Mesenchymal stem cell (in vitro differentiated cells and primary cell): Measurements from ENCODE around the gene GPR141.

ENCODE experiments used
- DNase-seq: peaks from one replicate; pipeline ENCODE4 v3.0.0-alpha.2; 2013
- H2AFZ ChIP-seq: one replicate; pipeline ENCODE4 v1.6.1; 2013; ENCODE audit warnings: low read depth, mild to moderate bottlenecking, control low read depth, inconsistent platforms, low read length, moderate library complexity
- H2AK5ac ChIP-seq: 2 replicates; pipeline ENCODE4 v1.6.1; 2013; ENCODE audit warnings: low read length, moderate library complexity, mild to moderate bottlenecking, inconsistent platforms; ENCODE audit not compliant: severe bottlenecking
- H2BK120ac ChIP-seq: one replicate; pipeline ENCODE4 v1.6.1; 2013; ENCODE audit warnings: low read depth, mild to moderate bottlenecking, inconsistent platforms, low read length, moderate library complexity
- H2BK12ac ChIP-seq, 2 experiments: one replicate each; pipeline ENCODE4 v1.6.1; 2013; ENCODE audit warnings: inconsistent platforms in 2 of 2, low read length in 2 of 2, mild to moderate bottlenecking in 2 of 2, moderate library complexity in 2 of 2, control low read depth in 1 of 2
- H2BK15ac ChIP-seq: one replicate; pipeline ENCODE4 v1.6.1; 2013; ENCODE audit warnings: mild to moderate bottlenecking, low read depth, inconsistent platforms; ENCODE audit not compliant: poor library complexity, severe bottlenecking
- H2BK5ac ChIP-seq: 2 replicates; pipeline ENCODE4 v1.6.1; 2013; ENCODE audit warnings: low read depth, mild to moderate bottlenecking, low read length, control low read depth, inconsistent platforms; ENCODE audit not compliant: poor library complexity, severe bottlenecking
- H3K14ac ChIP-seq, 2 experiments: one replicate each; pipeline ENCODE4 v1.6.1; 2013; ENCODE audit warnings: inconsistent platforms in 2 of 2, low read length in 2 of 2, control low read depth in 1 of 2, mild to moderate bottlenecking in 1 of 2, moderate library complexity in 1 of 2
- H3K18ac ChIP-seq, 2 experiments: one replicate each; pipeline ENCODE4 v1.6.1; 2013; ENCODE audit warnings: inconsistent platforms in 2 of 2, low read length in 2 of 2, control low read depth in 1 of 2, low read depth in 1 of 2, mild to moderate bottlenecking in 1 of 2
- H3K23ac ChIP-seq, 2 experiments: one replicate each; pipeline ENCODE4 v1.6.1; 2013; ENCODE audit warnings: inconsistent platforms in 2 of 2, low read length in 2 of 2, mild to moderate bottlenecking in 2 of 2, moderate library complexity in 2 of 2, control low read depth in 1 of 2
- H3K27ac ChIP-seq: 2 replicates; pipeline ENCODE4 v1.5.1; 2013; ENCODE audit warnings: mild to moderate bottlenecking, moderate library complexity, low read length, control low read depth, inconsistent platforms; ENCODE audit not compliant: poor library complexity, severe bottlenecking
- H3K27me3 ChIP-seq, 2 experiments: 2 replicates each; pipeline versions ENCODE4 v1.6.1 to v1.7.0; 2013; ENCODE audit warnings: low read length in 2 of 2, mild to moderate bottlenecking in 2 of 2, moderate library complexity in 2 of 2, control low read depth in 1 of 2, inconsistent platforms in 1 of 2; ENCODE audit not compliant: control insufficient read depth in 1 of 2, insufficient read depth in 1 of 2
- H3K36me3 ChIP-seq, 2 experiments: 2 replicates each; pipeline versions ENCODE4 v1.6.1 to v1.7.0; 2013; ENCODE audit warnings: low read length in 2 of 2, control low read depth in 1 of 2, inconsistent platforms in 1 of 2, low read depth in 1 of 2, mild to moderate bottlenecking in 1 of 2; ENCODE audit not compliant: insufficient read depth in 2 of 2, control insufficient read depth in 1 of 2
- H3K4ac ChIP-seq, 2 experiments: one replicate each; pipeline ENCODE4 v1.6.1; 2013; ENCODE audit warnings: inconsistent platforms in 2 of 2, low read length in 2 of 2, mild to moderate bottlenecking in 2 of 2, moderate library complexity in 2 of 2, control low read depth in 1 of 2, low read depth in 1 of 2
- H3K4me1 ChIP-seq: 2 replicates; pipeline ENCODE4 v1.6.1; 2013; ENCODE audit warnings: low read depth, low read length, control low read depth; ENCODE audit not compliant: control insufficient read depth, insufficient read depth
- H3K4me2 ChIP-seq: 2 replicates; pipeline ENCODE4 v1.6.1; 2013; ENCODE audit warnings: low read length, mild to moderate bottlenecking, inconsistent platforms; ENCODE audit not compliant: poor library complexity, severe bottlenecking
- H3K4me3 ChIP-seq, 2 experiments: 2 replicates each; pipeline versions ENCODE4 v1.5.1 to v1.7.0; 2013; ENCODE audit warnings: low read length in 2 of 2, mild to moderate bottlenecking in 2 of 2, control low read depth in 1 of 2, low read depth in 1 of 2; ENCODE audit not compliant: insufficient read depth in 1 of 2
- H3K79me1 ChIP-seq: replicated peaks from 2 replicates; pipeline ENCODE4 v1.6.1; 2013; ENCODE audit warnings: mild to moderate bottlenecking, control low read depth, low read length, inconsistent platforms; ENCODE audit not compliant: poor library complexity, severe bottlenecking
- H3K9ac ChIP-seq: 2 replicates; pipeline ENCODE4 v1.7.0; 2013; ENCODE audit warnings: mild to moderate bottlenecking, low read length, moderate library complexity
- H3K9me3 ChIP-seq: 2 replicates; pipeline ENCODE4 v1.7.0; 2013; ENCODE audit warnings: mild to moderate bottlenecking, low read length; ENCODE audit not compliant: control insufficient read depth
- H4K8ac ChIP-seq: one replicate; pipeline ENCODE4 v1.6.1; 2013; ENCODE audit warnings: inconsistent platforms, mild to moderate bottlenecking, low read length, moderate library complexity
- H4K91ac ChIP-seq: one replicate; pipeline ENCODE4 v1.6.1; 2013; ENCODE audit warnings: mild to moderate bottlenecking, low read length, inconsistent platforms
- WGBS: methylation state at CpG from one replicate; pipeline ENCODE4 v1.1.7; 2013; ENCODE audit warnings: mixed read lengths; 5-methylcytosine and 5-hydroxymethylcytosine counted together

Gene GPR141

DNA sequence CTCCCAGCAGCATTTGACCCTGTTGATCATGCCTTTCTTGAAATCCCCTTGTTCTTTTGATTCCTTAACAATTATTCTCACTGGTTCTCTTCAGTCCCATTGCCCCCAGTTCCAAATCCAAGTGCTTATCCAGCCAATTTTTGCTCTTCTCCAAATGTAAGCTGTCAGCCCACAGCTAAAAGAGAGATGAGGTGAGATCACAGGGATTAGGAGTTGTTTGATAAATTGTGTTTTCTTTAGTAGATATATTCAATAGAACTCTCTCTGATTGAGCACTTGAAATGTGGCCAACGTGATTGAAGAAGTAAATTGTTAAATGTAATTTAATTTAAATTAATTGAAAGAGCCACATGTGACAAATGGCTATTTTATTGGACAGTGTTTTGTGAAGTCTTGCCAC is 88.2 kb downstream of the GPR141 start:
- Histone ChIP-seq H3K36me3 (no peaks in the 10 kb centered on the region), H3K4ac (no peak overlapping the region), H3K4me1 (no peaks in the 10 kb centered on the region), H3K27me3 (no peaks in the 10 kb centered on the region), H3K14ac (no peak overlapping the region), H3K4me2 (no peak overlapping the region), H3K23ac (no peak overlapping the region), H2AK5ac (no peak overlapping the region), H4K8ac (no peak overlapping the region), H3K27ac (no peak overlapping the region), H2BK12ac (no peak overlapping the region), H4K91ac (no peak overlapping the region), H2BK15ac (no peak overlapping the region), H2BK5ac (no peak overlapping the region), H3K79me1 (no peaks in the 10 kb centered on the region), H3K4me3 (no peak overlapping the region), H2AFZ (no peak overlapping the region), H3K9me3 (peaks cover 4% of the 10 kb centered on the region), H3K18ac (no peak overlapping the region), H3K9ac (no peak overlapping the region), H2BK120ac (no peak overlapping the region)
- 56% methylated on average over 1 of the region's 1 CpG for WGBS
- DNase-seq: no peak

DNA sequence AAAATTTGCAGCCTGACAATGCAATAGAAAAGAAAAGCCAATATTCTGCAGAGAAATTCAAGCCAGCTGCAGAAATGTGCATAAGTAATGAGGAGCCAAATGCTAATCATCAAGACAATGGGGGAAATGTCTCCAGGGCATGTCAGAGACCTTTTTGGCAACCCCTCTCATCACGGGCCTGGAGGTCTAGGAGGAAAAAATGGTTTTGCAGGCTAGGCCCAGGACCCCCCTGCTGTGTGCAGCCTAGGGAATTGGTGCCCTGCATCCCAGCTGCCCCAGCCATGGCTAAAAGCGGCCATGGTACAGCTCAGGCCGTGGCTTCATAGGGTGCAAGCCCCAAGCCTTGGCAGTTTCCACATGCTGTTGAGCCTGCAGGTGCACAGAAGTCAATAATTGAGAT is 92.4 kb downstream of the GPR141 start:
- no peak overlapping the region for H3K23ac ChIP-seq
- H3K79me1 ChIP-seq: no peaks in the 10 kb centered on the region
- H3K9me3 ChIP-seq: peaks cover 8% of the 10 kb centered on the region
- no peak overlapping the region for H4K91ac ChIP-seq
- DNase-seq: no peak
- no peak overlapping the region for H2AK5ac ChIP-seq
- H3K4ac ChIP-seq: no peak overlapping the region
- no peak overlapping the region for H3K27ac ChIP-seq
- WGBS: 30% methylated on average over 3 of the region's 3 CpGs
- H3K4me3 ChIP-seq: no peak overlapping the region
- H2AFZ ChIP-seq: no peak overlapping the region
- no peak overlapping the region for H3K4me2 ChIP-seq
- no peaks in the 10 kb centered on the region for H3K27me3 ChIP-seq
- H2BK120ac ChIP-seq: no peak overlapping the region
- H2BK15ac ChIP-seq: no peak overlapping the region
- H3K18ac ChIP-seq: no peak overlapping the region
- no peaks in the 10 kb centered on the region for H3K4me1 ChIP-seq
- no peaks in the 10 kb centered on the region for H3K36me3 ChIP-seq
- H2BK5ac ChIP-seq: no peak overlapping the region
- H2BK12ac ChIP-seq: no peak overlapping the region
- no peak overlapping the region for H3K14ac ChIP-seq
- H4K8ac ChIP-seq: no peak overlapping the region
- H3K9ac ChIP-seq: no peak overlapping the region

DNA sequence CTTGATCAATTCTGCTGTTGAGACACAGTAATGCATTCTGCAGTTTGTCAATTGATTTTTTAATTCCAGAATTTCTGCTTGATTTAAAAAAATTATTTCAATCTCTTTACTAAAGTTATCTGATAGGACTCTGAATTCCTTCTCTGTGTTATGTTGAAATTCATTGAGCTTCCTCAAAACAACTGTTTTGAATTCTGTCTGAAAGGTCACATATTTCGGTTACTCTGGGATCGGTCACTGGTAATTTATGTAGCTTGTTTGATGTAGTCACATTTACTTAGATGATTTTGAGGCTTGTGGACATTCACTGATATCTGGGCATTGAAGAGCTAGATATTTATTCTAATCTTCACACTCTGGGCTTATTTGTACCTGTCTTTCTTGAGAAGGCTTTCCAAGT is 97.6 kb downstream of the GPR141 start:
- no peak overlapping the region for H4K8ac ChIP-seq
- WGBS: 87% methylated on average over 2 of the region's 2 CpGs
- DNase-seq: no peak

DNA sequence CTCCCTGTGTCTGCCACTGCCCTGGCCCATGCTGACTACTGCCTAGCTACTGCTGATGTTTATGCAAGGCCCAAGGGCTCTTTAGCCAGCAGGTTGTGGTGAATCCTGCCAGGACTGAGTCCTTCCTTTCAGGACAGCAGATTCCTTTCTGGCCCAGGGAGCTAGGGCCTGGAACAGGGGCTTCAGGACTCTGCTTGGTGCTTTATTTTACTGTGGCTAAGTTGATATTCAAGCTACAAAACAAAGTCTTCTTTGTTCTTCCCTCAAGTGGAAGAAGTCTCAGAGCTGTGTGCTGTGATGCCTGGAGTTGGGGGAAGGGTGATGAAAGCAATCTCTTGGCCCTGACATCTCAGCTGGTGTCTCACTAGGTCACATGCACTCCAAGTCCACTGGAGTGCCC is 98.6 kb downstream of the GPR141 start:
- no peak overlapping the region for H4K8ac ChIP-seq
- no peak overlapping the region for H2BK12ac ChIP-seq
- no peaks in the 10 kb centered on the region for H3K79me1 ChIP-seq
- DNase-seq: no peak
- H3K4me1 ChIP-seq: no peaks in the 10 kb centered on the region
- H3K23ac ChIP-seq: no peak overlapping the region
- H3K4me2 ChIP-seq: no peak overlapping the region
- no peak overlapping the region for H2BK15ac ChIP-seq
- no peak overlapping the region for H2AK5ac ChIP-seq
- no peak overlapping the region for H3K4me3 ChIP-seq
- peaks cover 4% of the 10 kb centered on the region for H3K9me3 ChIP-seq
- H3K36me3 ChIP-seq: no peaks in the 10 kb centered on the region
- no peak overlapping the region for H3K27ac ChIP-seq
- no peak overlapping the region for H3K18ac ChIP-seq
- H2AFZ ChIP-seq: no peak overlapping the region
- no peak overlapping the region for H2BK5ac ChIP-seq
- H3K27me3 ChIP-seq: no peaks in the 10 kb centered on the region
- no peak overlapping the region for H2BK120ac ChIP-seq
- no peak overlapping the region for H3K4ac ChIP-seq
- H3K14ac ChIP-seq: no peak overlapping the region
- no peak overlapping the region for H3K9ac ChIP-seq
- no peak overlapping the region for H4K91ac ChIP-seq

More for the DNA sequence above, 97.6 kb downstream of the GPR141 start:
- H2BK12ac ChIP-seq: no peak overlapping the region
- no peak overlapping the region for H3K4ac ChIP-seq
- H3K4me1 ChIP-seq: no peaks in the 10 kb centered on the region
- no peak overlapping the region for H2AFZ ChIP-seq
- no peak overlapping the region for H3K4me2 ChIP-seq
- H3K36me3 ChIP-seq: no peaks in the 10 kb centered on the region
- no peaks in the 10 kb centered on the region for H3K27me3 ChIP-seq
- H2AK5ac ChIP-seq: no peak overlapping the region
- H3K9me3 ChIP-seq: peaks cover 4% of the 10 kb centered on the region
- H3K23ac ChIP-seq: no peak overlapping the region
- H2BK5ac ChIP-seq: no peak overlapping the region
- H3K27ac ChIP-seq: no peak overlapping the region
- H4K91ac ChIP-seq: no peak overlapping the region
- no peak overlapping the region for H3K4me3 ChIP-seq
- H3K18ac ChIP-seq: no peak overlapping the region
- no peaks in the 10 kb centered on the region for H3K79me1 ChIP-seq
- no peak overlapping the region for H2BK15ac ChIP-seq
- no peak overlapping the region for H3K9ac ChIP-seq
- no peak overlapping the region for H3K14ac ChIP-seq
- H2BK120ac ChIP-seq: no peak overlapping the region
